Small intestine (tissue), 7 donors: ENCODE data around the gene RBBP8NL. TPM values are rescaled to one million over a fixed set of nuclear protein-coding genes. Genes with fewer than 3 reads are reported as not detected.
"Not testable (repeated sequence)": the region's sequence is repeated elsewhere in the genome, so short reads cannot be mapped to it uniquely, and the experiment has no call there.

Experiments used
- DNase-seq, 2 donors: peaks; one replicate each; pipeline versions ENCODE4 v3.0.0 to v3.0.0-alpha.2; 2013
- FAIRE-seq: peaks from 2 replicates; lab custom pipeline; 2012; peaks lifted over from hg19 to GRCh38; lab: Jason Lieb, UNC
- H3K27ac ChIP-seq, 3 donors: one replicate each; pipeline ENCODE4 v1.5.1; 2013; ENCODE audit warnings: low read length in 2 of 3, mild to moderate bottlenecking in 2 of 3, control low read depth in 1 of 3, inconsistent platforms in 1 of 3, low read depth in 1 of 3, moderate library complexity in 1 of 3
- H3K27me3 ChIP-seq, 3 donors: one replicate each; pipeline ENCODE4 v1.6.1; 2013; ENCODE audit warnings: low read length in 3 of 3, inconsistent platforms in 1 of 3; ENCODE audit not compliant: control insufficient read depth in 3 of 3, insufficient read depth in 3 of 3
- H3K36me3 ChIP-seq, 3 donors: one replicate each; pipeline ENCODE4 v1.6.1; 2013; ENCODE audit warnings: low read length in 3 of 3, inconsistent platforms in 1 of 3, low read depth in 1 of 3, mild to moderate bottlenecking in 1 of 3, moderate library complexity in 1 of 3; ENCODE audit not compliant: control insufficient read depth in 3 of 3, insufficient read depth in 2 of 3
- H3K4me1 ChIP-seq, 3 donors: one replicate each; pipeline ENCODE4 v1.6.1; 2013; ENCODE audit warnings: low read length in 2 of 3, inconsistent platforms in 1 of 3, low read depth in 1 of 3, mild to moderate bottlenecking in 1 of 3, moderate library complexity in 1 of 3; ENCODE audit not compliant: control insufficient read depth in 3 of 3, insufficient read depth in 2 of 3
- H3K4me3 ChIP-seq, 3 donors: one replicate each; pipeline ENCODE4 v1.5.1; 2013; ENCODE audit warnings: low read length in 3 of 3, control low read depth in 1 of 3, inconsistent platforms in 1 of 3, low read depth in 1 of 3, mild to moderate bottlenecking in 1 of 3, moderate library complexity in 1 of 3
- H3K9me3 ChIP-seq, 2 donors: one replicate each; pipeline ENCODE4 v1.6.1; 2013; ENCODE audit warnings: low read depth in 1 of 2, low read length in 1 of 2; ENCODE audit not compliant: control insufficient read depth in 2 of 2, insufficient read depth in 1 of 2
- WGBS, 3 donors: extraction: QIAGEN DNeasy Blood & Tissue Kit; methylation state at CpG; one replicate each; pipeline ENCODE4 v1.1.7; 2013; 5-methylcytosine and 5-hydroxymethylcytosine counted together
- polyA plus RNA-seq, 4 donors: library from polyadenylated mRNA; stranded (reverse) in 3 of 4; unstranded in 1 of 4; fragments of 200-250 nt in 3 of 4; fragments of 120-200 nt in 1 of 4; gene quantifications; one replicate each; pipeline versions ENCODE4 v1.2.1 to v1.2.3, GENCODE V29; 2013
- donor health status: healthy with polysubstance abuse.
- donor health status: control.
- donor health status: control.
- donor health status: Bipolar disorder and iron deficiency.
- donor health status: healthy.

RBBP8NL gene
- polyA plus RNA-seq, 4 donors = 8.0 to 28.0 (median 13.5) TPM

- Histone ChIP-seq H3K4me3 (no peak overlapping the region), H3K9me3 (peaks cover 0 to under 1% of the 10 kb centered on the region in 2 donors), H3K27ac (peak overlapping the region in 1 of 3 donors; percentile 86), H3K27me3 (no peaks in the 10 kb centered on the region), H3K36me3 (no peaks in the 10 kb centered on the region), H3K4me1 (peaks cover 0 to 72% (median 3%) of the 10 kb centered on the region in 3 donors)
- FAIRE-seq (no peak), DNase-seq (peak; percentile 54 to 93)
- 13 to 52% (median 36%) methylated on average over 23 of the region's 23 CpGs for WGBS, 3 donors
Observed at GRCh38 chr20:62430866-62431447, 3.6 kb upstream of the RBBP8NL start.

GRCh38 chr20:62430311-62430853 is 3.0 kb upstream of the RBBP8NL start:
- Histone ChIP-seq H3K27me3 (no peaks in the 10 kb centered on the region), H3K4me3 (no peak overlapping the region), H3K9me3 (no peaks in the 10 kb centered on the region), H3K27ac (peak overlapping the region in 1 of 3 donors; percentile 86), H3K4me1 (peaks cover 0 to 72% (median 3%) of the 10 kb centered on the region in 3 donors), H3K36me3 (peaks cover 0 to 4% (median 0%) of the 10 kb centered on the region in 3 donors)
- no peak for FAIRE-seq
- DNase-seq = peak; percentile 64 to 91
- WGBS, 3 donors = 10 to 54% (median 22%) methylated on average over 10 of the region's 10 CpGs

- DNase-seq = no peak
- 19 to 62% (median 40%) methylated on average over 23 of the region's 23 CpGs for WGBS, 3 donors
- Histone ChIP-seq H3K4me3 (no peak overlapping the region), H3K27me3 (no peaks in the 10 kb centered on the region), H3K4me1 (peaks cover 0 to 78% (median 3%) of the 10 kb centered on the region in 3 donors), H3K27ac (peak overlapping the region in 1 of 3 donors; percentile 86), H3K36me3 (peaks cover 0 to 9% (median 0%) of the 10 kb centered on the region in 3 donors), H3K9me3 (no peaks in the 10 kb centered on the region)
- no peak for FAIRE-seq
Observed at GRCh38 chr20:62429455-62430310, 2.3 kb upstream of the RBBP8NL start.

GRCh38 chr20:62428396-62429295 is 1.3 kb upstream of the RBBP8NL start:
- H3K4me1 ChIP-seq = peaks cover 0 to 88% (median 3%) of the 10 kb centered on the region in 3 donors
- H3K36me3 ChIP-seq = peaks cover 0 to 12% (median 0%) of the 10 kb centered on the region in 3 donors
- H3K27ac ChIP-seq = peak overlapping the region in 2 of 3 donors; percentile 78 to 87
- H3K4me3 ChIP-seq = no peak overlapping the region
- no peaks in the 10 kb centered on the region for H3K9me3 ChIP-seq
- no peaks in the 10 kb centered on the region for H3K27me3 ChIP-seq
- no peak for FAIRE-seq
- DNase-seq = peak in 1 of 2 donors; percentile 56
- 28 to 42% (median 37%) methylated on average over 31 of the region's 31 CpGs for WGBS, 3 donors

- H3K4me3 ChIP-seq = no peak overlapping the region
- 35 to 59% (median 41%) methylated on average over 7 to 10 of the region's 10 CpGs for WGBS, 3 donors
- peaks cover 0 to 88% (median 3%) of the 10 kb centered on the region in 3 donors for H3K4me1 ChIP-seq
- H3K27me3 ChIP-seq = no peaks in the 10 kb centered on the region
- H3K36me3 ChIP-seq = peaks cover 0 to 19% (median 0%) of the 10 kb centered on the region in 3 donors
- H3K27ac ChIP-seq = peak overlapping the region in 2 of 3 donors; percentile 78 to 87
- no peaks in the 10 kb centered on the region for H3K9me3 ChIP-seq
- FAIRE-seq (no peak), DNase-seq (peak; percentile 44 to 59)
Observed at GRCh38 chr20:62428002-62428372, 648 bp upstream of the RBBP8NL start.

- Histone ChIP-seq H3K27ac (peak overlapping the region in 1 of 3 donors; percentile 87), H3K27me3 (no peaks in the 10 kb centered on the region), H3K4me3 (peak overlapping the region in 1 of 3 donors; percentile 31), H3K36me3 (peaks cover 0 to 26% (median 0%) of the 10 kb centered on the region in 3 donors), H3K9me3 (no peaks in the 10 kb centered on the region), H3K4me1 (peaks cover 0 to 80% (median 3%) of the 10 kb centered on the region in 3 donors)
- DNase-seq = peak; percentile 23 to 74
- no peak for FAIRE-seq
- WGBS, 3 donors = 8 to 51% (median 31%) methylated on average over 18 to 22 of the region's 22 CpGs
Observed at GRCh38 chr20:62426699-62427131, 624 bp downstream of the RBBP8NL start.

GRCh38 chr20:62426059-62426348 is 1.3 kb downstream of the RBBP8NL start:
- H3K9me3 ChIP-seq, H3K27me3 ChIP-seq, FAIRE-seq, DNase-seq, H3K4me3 ChIP-seq, H3K27ac ChIP-seq: not testable (repeated sequence)
- 97 to 99% (median 98%) methylated on average over 4 of the region's 4 CpGs for WGBS, 3 donors
- Histone ChIP-seq H3K4me1 (peaks cover 0 to 75% (median 3%) of the 10 kb centered on the region in 3 donors), H3K36me3 (peaks cover 0 to 30% (median 0%) of the 10 kb centered on the region in 3 donors)
